BJ (cell line): ENCODE measurements around the gene SLC26A1. TPM values are rescaled to one million over a fixed set of nuclear protein-coding genes. Genes with fewer than 3 reads are reported as not detected.

Source experiments
- CTCF ChIA-PET: fragments of 350-600 bp; formaldehyde crosslinking; extraction: SDS; loops from one replicate; lab custom pipeline; 2021; ENCODE audit warnings: antibody characterized with exemption, inconsistent platforms; lab: Yijun Ruan, JAX
- POLR2A ChIA-PET: fragments of 300-600 bp; sonication (Branson Sonifier 250); formaldehyde crosslinking; extraction: SDS; loops from one replicate; lab custom pipeline; 2021; ENCODE audit warnings: antibody characterized with exemption; lab: Charles Lee
- DNase-seq: peaks from one replicate; pipeline ENCODE4 v3.0.0-alpha.2; 2011; ENCODE audit warnings: low read depth
- H3K27me3 ChIP-seq: 2 replicates; pipeline ENCODE4 v1.6.0; 2011; ENCODE audit warnings: low read length; ENCODE audit not compliant: control insufficient read depth, insufficient read depth
- H3K36me3 ChIP-seq: 2 replicates; pipeline ENCODE4 v1.5.1; 2011; ENCODE audit warnings: low read length; ENCODE audit not compliant: control insufficient read depth, insufficient read depth
- H3K4me3 ChIP-seq: 2 replicates; pipeline ENCODE4 v1.5.1; 2011; ENCODE audit warnings: low read depth, mild to moderate bottlenecking, control low read depth, low read length
- CTCF ChIP-seq: IDR thresholded peaks from 2 replicates; pipeline ENCODE4 v1.5.1; 2011; ENCODE audit warnings: low read depth, mild to moderate bottlenecking, control low read depth, inconsistent platforms, low read length, moderate library complexity; ENCODE audit not compliant: insufficient read depth
- polyA plus RNA-seq: library from polyadenylated mRNA; depleted of rRNA; stranded (reverse); fragments of >200 nt; gene quantifications from 2 replicates; pipeline ENCODE4 v1.2.3, GENCODE V29; 2011

The SLC26A1 gene
- polyA plus RNA-seq, 1 experiment: not detected

- Histone ChIP-seq H3K4me3 (no peak overlapping the region), H3K27me3 (no peaks in the 10 kb centered on the region), H3K36me3 (peaks cover 40% of the 10 kb centered on the region)
- ChIA-PET POLR2A (no interaction called here), CTCF (no interaction called here)
- no peak for DNase-seq
- TF ChIP-seq CTCF: no peak
Measured at GRCh38 chr4:965048-965765, 28.0 kb downstream of the SLC26A1 start.

GRCh38 chr4:964346-965025 lies 28.7 kb downstream of the SLC26A1 start:
- no peak for DNase-seq
- Histone ChIP-seq H3K4me3 (no peak overlapping the region), H3K36me3 (peaks cover 40% of the 10 kb centered on the region), H3K27me3 (no peaks in the 10 kb centered on the region)
- ChIA-PET POLR2A (no interaction called here), CTCF (interaction anchor here (0.6 kb wide), 1 partner anchor 15 kb away, joined by 3 read pairs; no protein-coding TSS in a partner anchor)
- no peak for TF ChIP-seq CTCF

- ChIA-PET POLR2A (no interaction called here), CTCF (no interaction called here)
- DNase-seq: no peak
- no peak for TF ChIP-seq CTCF
- H3K36me3 ChIP-seq: peaks cover 41% of the 10 kb centered on the region
- H3K27me3 ChIP-seq: no peaks in the 10 kb centered on the region
- H3K4me3 ChIP-seq: no peak overlapping the region
Measured at GRCh38 chr4:963276-964225, 29.7 kb downstream of the SLC26A1 start.

- no peak for TF ChIP-seq CTCF
- Histone ChIP-seq H3K36me3 (peaks cover 46% of the 10 kb centered on the region), H3K27me3 (no peaks in the 10 kb centered on the region), H3K4me3 (no peak overlapping the region)
- POLR2A ChIA-PET: no interaction called here
- CTCF ChIA-PET: no interaction called here
- no peak for DNase-seq
Measured at GRCh38 chr4:962231-963208, 30.7 kb downstream of the SLC26A1 start.
